GM06990 (cell line): ENCODE measurements around the gene ZDHHC22.

Experiments used
- DNase-seq: peaks from one replicate; pipeline ENCODE4 v3.0.0-alpha.2; 2011; ENCODE audit not compliant: insufficient read length; ENCODE audit errors: extremely low read depth
- H3K27me3 ChIP-seq: replicated peaks from 2 replicates; pipeline ENCODE4 v1.6.0; 2011; ENCODE audit warnings: low read length; ENCODE audit not compliant: control insufficient read depth, insufficient read depth
- H3K36me3 ChIP-seq: 2 replicates; pipeline ENCODE4 v1.5.1; 2011; ENCODE audit warnings: low read length; ENCODE audit not compliant: control insufficient read depth, insufficient read depth
- H3K4me3 ChIP-seq: replicated peaks from 2 replicates; pipeline ENCODE4 v1.5.1; 2011; ENCODE audit warnings: low read depth, mild to moderate bottlenecking, control low read depth, low read length
- TF ChIP-seq, protein P1 (sequence below): IDR thresholded peaks from 2 replicates; pipeline ENCODE4 v1.5.1; 2011; ENCODE audit warnings: low read length, control low read depth, mild to moderate bottlenecking, inconsistent platforms; ENCODE audit not compliant: insufficient read depth, poor library complexity, severe bottlenecking

The ZDHHC22 gene

DNA sequence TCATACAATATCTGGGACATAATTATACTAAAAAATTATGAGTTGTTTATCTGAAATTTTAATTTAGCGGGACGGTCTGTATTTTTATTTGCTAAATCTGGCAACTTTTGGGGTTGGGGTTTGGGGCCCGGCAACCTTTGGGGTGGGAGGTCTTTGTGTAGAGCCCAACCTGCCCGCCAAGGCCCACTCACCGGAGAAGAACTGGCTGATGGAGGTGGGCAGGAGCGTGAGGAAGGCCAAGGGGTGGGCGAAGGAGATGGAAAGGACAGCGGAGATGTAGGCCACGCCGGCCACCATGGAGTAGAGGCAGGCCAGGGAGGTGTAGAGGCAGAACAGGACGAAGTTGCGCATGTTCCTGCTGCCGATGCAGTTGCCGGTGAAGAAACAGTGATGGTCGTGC lies 2.6 kb downstream of the ZDHHC22 start:
- Histone ChIP-seq H3K27me3 (no peaks in the 10 kb centered on the region; the same call in none of the 2 replicates), H3K4me3 (no peak overlapping the region), H3K36me3 (no peaks in the 10 kb centered on the region)
- no peak for DNase-seq
- TF ChIP-seq, protein P1, sequence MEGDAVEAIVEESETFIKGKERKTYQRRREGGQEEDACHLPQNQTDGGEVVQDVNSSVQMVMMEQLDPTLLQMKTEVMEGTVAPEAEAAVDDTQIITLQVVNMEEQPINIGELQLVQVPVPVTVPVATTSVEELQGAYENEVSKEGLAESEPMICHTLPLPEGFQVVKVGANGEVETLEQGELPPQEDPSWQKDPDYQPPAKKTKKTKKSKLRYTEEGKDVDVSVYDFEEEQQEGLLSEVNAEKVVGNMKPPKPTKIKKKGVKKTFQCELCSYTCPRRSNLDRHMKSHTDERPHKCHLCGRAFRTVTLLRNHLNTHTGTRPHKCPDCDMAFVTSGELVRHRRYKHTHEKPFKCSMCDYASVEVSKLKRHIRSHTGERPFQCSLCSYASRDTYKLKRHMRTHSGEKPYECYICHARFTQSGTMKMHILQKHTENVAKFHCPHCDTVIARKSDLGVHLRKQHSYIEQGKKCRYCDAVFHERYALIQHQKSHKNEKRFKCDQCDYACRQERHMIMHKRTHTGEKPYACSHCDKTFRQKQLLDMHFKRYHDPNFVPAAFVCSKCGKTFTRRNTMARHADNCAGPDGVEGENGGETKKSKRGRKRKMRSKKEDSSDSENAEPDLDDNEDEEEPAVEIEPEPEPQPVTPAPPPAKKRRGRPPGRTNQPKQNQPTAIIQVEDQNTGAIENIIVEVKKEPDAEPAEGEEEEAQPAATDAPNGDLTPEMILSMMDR, result no peak

DNA sequence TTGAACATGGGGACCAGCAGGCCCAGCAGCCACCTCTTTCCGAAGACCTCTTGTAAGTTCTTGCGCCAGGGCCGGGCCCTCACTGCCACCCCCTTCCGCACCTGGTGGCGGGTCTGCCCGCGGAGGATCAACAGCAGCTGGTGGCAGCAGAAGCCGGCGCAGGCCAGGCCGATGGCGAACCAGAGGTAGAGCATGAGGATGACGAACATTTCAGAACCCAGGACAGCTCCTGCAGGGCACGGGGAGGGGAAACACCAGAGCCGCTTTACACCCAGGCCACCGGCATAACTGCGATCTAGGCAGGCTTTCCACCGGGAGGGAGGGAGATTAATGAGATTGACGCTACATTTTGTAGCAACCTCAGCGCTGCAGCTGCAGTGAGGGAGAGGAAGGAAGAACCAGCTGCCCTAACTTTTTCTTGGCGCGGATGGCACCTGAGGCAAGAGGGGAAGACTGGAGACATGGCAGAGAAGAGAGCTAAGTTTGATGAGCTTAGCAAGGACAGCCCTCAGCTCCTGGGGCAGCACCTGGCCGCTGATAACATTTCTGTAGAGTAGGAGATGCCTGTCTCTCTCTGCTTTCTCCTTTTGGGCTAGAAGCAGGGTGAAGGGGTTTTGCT lies 7.8 kb downstream of the ZDHHC22 start:
- H3K36me3 ChIP-seq, result no peaks in the 10 kb centered on the region
- H3K27me3 ChIP-seq, result no peaks in the 10 kb centered on the region; the same call in none of the 2 replicates
- TF ChIP-seq, protein P1, result no peak
- H3K4me3 ChIP-seq, result no peak overlapping the region
- DNase-seq, result peak; percentile 42

DNA sequence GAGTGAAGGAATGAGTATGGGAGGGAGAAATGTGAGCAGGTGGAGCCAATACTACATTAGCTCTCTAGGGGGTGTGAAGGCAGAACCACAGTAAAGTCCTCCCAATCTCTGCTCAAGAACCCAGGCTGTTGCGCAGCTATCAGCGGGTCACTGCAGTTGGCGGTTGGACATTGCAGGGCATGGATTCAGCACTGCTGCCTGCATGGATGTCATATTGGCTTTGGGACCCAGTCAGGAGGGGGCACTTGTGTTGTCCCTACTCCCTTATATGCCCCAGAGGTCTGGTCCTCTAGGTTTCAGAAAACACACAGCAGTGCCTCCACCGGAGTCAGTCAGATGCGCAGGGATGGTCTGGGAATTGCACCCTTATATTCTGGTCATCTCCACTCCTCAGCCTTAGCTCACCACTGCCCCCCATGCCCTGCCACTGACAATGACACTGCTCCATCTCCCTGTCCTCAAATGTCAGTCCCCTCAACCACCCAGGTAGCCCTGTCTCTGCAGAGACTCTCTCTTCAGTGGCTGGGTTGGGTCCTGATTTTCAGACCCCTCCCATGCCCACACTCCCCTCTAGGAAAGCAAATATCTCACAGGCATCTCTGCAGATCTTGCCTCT lies 9.6 kb downstream of the ZDHHC22 start:
- DNase-seq, result no peak
- Histone ChIP-seq H3K36me3 (no peaks in the 10 kb centered on the region), H3K27me3 (peaks cover 2% of the 10 kb centered on the region), H3K4me3 (no peak overlapping the region)
- TF ChIP-seq, protein P1, result peak; percentile 4

DNA sequence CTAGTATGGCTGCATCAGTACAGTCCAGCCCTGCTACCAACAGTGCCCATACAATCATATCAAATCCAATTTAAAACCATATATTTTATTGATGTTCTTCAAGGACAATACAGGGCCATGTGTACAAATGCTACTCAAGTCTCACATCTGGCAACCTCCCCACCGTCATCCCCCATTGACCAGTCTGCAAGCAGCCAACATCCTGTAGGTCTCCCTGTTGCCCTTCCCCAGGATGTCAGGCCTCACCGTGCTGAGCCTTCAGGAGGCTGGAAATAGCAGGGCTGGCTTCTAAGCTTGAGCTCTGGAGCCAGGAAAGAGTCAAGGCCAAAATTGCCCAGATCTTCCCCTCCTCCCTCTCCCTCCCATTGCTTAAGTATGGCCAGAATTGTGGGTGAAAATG lies 10.4 kb downstream of the ZDHHC22 start:
- TF ChIP-seq, protein P1, result no peak
- Histone ChIP-seq H3K27me3 (peaks cover 2% of the 10 kb centered on the region; the same call in 1 of the 2 replicates), H3K36me3 (no peaks in the 10 kb centered on the region)

DNA sequence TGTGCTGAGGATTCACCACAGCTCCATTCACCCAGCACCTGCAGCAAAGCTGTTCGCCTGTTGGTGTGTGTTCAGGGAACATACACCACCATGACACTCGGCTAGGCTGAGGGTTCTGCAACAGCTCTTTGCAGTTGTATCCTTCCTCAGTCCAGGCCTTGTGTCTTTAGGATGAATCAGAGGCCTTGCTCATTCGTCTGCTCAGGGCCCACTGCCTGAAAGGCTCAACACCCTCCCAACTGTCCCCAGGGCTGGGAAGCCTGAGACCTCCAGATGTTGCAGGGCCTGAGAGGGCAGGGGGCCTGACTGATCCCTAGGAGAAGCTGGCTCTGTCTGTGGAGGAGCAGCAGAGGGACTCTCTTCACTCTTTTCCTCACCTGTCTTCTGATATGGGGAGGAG lies 11.2 kb downstream of the ZDHHC22 start:
- TF ChIP-seq, protein P1, result no peak

More for the DNA sequence above, 10.4 kb downstream of the ZDHHC22 start:
- no peak overlapping the region for H3K4me3 ChIP-seq
- no peak for DNase-seq

More for the DNA sequence above, 11.2 kb downstream of the ZDHHC22 start:
- no peak overlapping the region for H3K4me3 ChIP-seq
- no peak for DNase-seq
- no peaks in the 10 kb centered on the region for H3K36me3 ChIP-seq
- peaks cover 2% of the 10 kb centered on the region for H3K27me3 ChIP-seq
